Activated CD4-positive, alpha-beta T cell treated with anti-CD3 and anti-CD28 coated beads, Interleukin-2, amount 50 U/mL, for 1 hour (primary cell): ENCODE results near the gene SPEM1.
"Not testable (repeated sequence)": the region's sequence is repeated elsewhere in the genome, so short reads cannot be mapped to it uniquely, and the experiment has no call there.

Experiments
- DNase-seq: peaks from one replicate; pipeline ENCODE4 v3.0.0-alpha.2; 2020

Gene SPEM1

GRCh38 chr17:7443499-7444485, 23.7 kb downstream of the SPEM1 start:
- DNase-seq = no peak

GRCh38 chr17:7444682-7445618, 24.8 kb downstream of the SPEM1 start, which contains the start of gene CHRNB1:
CHRNB1 (plus strand) TSS chr17:7445061; CDS start chr17:7445128, 67 bp downstream.
- DNase-seq = no peak

GRCh38 chr17:7445619-7445968, 25.5 kb downstream of the SPEM1 start:
- DNase-seq = peak; percentile 35

GRCh38 chr17:7448461-7448860, 28.3 kb downstream of the SPEM1 start:
- no peak for DNase-seq

GRCh38 chr17:7459961-7460545, 39.9 kb downstream of the SPEM1 start:
- no peak for DNase-seq

- no peak for DNase-seq
These were observed 40.9 kb downstream of the SPEM1 start for GRCh38 chr17:7460850-7461660.

GRCh38 chr17:7462474-7463371, 42.6 kb downstream of the SPEM1 start:
- DNase-seq = no peak

- no peak for DNase-seq
These were observed 43.3 kb downstream of the SPEM1 start for GRCh38 chr17:7463372-7463846.

- no peak for DNase-seq
These were observed 44.0 kb downstream of the SPEM1 start for GRCh38 chr17:7464081-7464480.

GRCh38 chr17:7465597-7466275, 45.6 kb downstream of the SPEM1 start:
- no peak for DNase-seq

- no peak for DNase-seq
These were observed 46.2 kb downstream of the SPEM1 start for GRCh38 chr17:7466318-7466638.

- DNase-seq = no peak
These were observed 46.7 kb downstream of the SPEM1 start for GRCh38 chr17:7466639-7467341.

GRCh38 chr17:7467498-7467897, 47.4 kb downstream of the SPEM1 start:
- DNase-seq = no peak

- no peak for DNase-seq
These were observed 48.2 kb downstream of the SPEM1 start for GRCh38 chr17:7468290-7468689.

- DNase-seq = no peak
These were observed 48.8 kb downstream of the SPEM1 start for GRCh38 chr17:7468804-7469389.

- not testable (repeated sequence) for DNase-seq
These were observed 49.7 kb downstream of the SPEM1 start for GRCh38 chr17:7469843-7470242.

GRCh38 chr17:7470457-7470973, 50.4 kb downstream of the SPEM1 start:
- not testable (repeated sequence) for DNase-seq
